Bronchial epithelial cell (primary cell): ENCODE data around the gene AP2A1. TPM values are rescaled to one million over a fixed set of nuclear protein-coding genes. Genes with fewer than 3 reads are reported as not detected.
A peak's percentile ranks its signal among the peaks of the same experiment; 100 is the strongest.

ENCODE experiments used
- DNase-seq: peaks from one replicate; pipeline ENCODE4 v3.0.0-alpha.2; 2010; ENCODE audit warnings: low read depth
- FAIRE-seq: peaks from 2 replicates; lab custom pipeline; 2011; peaks lifted over from hg19 to GRCh38; lab: Jason Lieb, UNC
- H3K27me3 ChIP-seq: 2 replicates; pipeline ENCODE4 v1.5.1; 2011; ENCODE audit warnings: low read length; ENCODE audit not compliant: control insufficient read depth, insufficient read depth
- H3K36me3 ChIP-seq: 2 replicates; pipeline ENCODE4 v1.5.1; 2011; ENCODE audit warnings: low read length; ENCODE audit not compliant: control insufficient read depth, insufficient read depth
- H3K4me3 ChIP-seq: 2 replicates; pipeline ENCODE4 v1.5.1; 2011; ENCODE audit warnings: mild to moderate bottlenecking, low read depth, low read length, control low read depth
- CTCF ChIP-seq: IDR thresholded peaks from 2 replicates; pipeline ENCODE4 v1.5.1; 2011; ENCODE audit warnings: mild to moderate bottlenecking, moderate library complexity, low read length, control low read depth, inconsistent platforms; ENCODE audit not compliant: insufficient read depth, severe bottlenecking
- total RNA-seq: library from RNA; depleted of rRNA; stranded (reverse); fragments of >200 nt; gene quantifications from 2 replicates; pipeline ENCODE4 v1.2.1, GENCODE V29; 2014

Gene AP2A1
- total RNA-seq, 1 donor from 2014 or later: 25.5 TPM

GRCh38 chr19:49766007-49766929 lies 533 bp upstream of the AP2A1 start:
- no peak for TF ChIP-seq CTCF

GRCh38 chr19:49767381-49767780 lies 580 bp downstream of the AP2A1 start:
- DNase-seq (peak; percentile 5), FAIRE-seq (no peak)
- no peak for TF ChIP-seq CTCF
- Histone ChIP-seq H3K4me3 (peak overlapping the region; percentile 75), H3K36me3 (peaks cover 3% of the 10 kb centered on the region), H3K27me3 (no peaks in the 10 kb centered on the region)

More at GRCh38 chr19:49766007-49766929, 533 bp upstream of the AP2A1 start:
- FAIRE-seq (peak; percentile 72), DNase-seq (peak; percentile 99)
- no peaks in the 10 kb centered on the region for H3K36me3 ChIP-seq
- H3K27me3 ChIP-seq: no peaks in the 10 kb centered on the region
- H3K4me3 ChIP-seq: peak overlapping the region; percentile 32

- FAIRE-seq (no peak), DNase-seq (no peak)
- Histone ChIP-seq H3K27me3 (no peaks in the 10 kb centered on the region), H3K36me3 (peaks cover 3% of the 10 kb centered on the region), H3K4me3 (peak overlapping the region; percentile 75)
- no peak for TF ChIP-seq CTCF
These were observed 1.3 kb downstream of the AP2A1 start for GRCh38 chr19:49767967-49768581.

- Histone ChIP-seq H3K4me3 (no peak overlapping the region), H3K27me3 (no peaks in the 10 kb centered on the region), H3K36me3 (peaks cover 3% of the 10 kb centered on the region)
- FAIRE-seq (no peak), DNase-seq (no peak)
- TF ChIP-seq CTCF: no peak
These were observed 3.7 kb downstream of the AP2A1 start for GRCh38 chr19:49770529-49770928.

- no peak for TF ChIP-seq CTCF
- H3K27me3 ChIP-seq: no peaks in the 10 kb centered on the region
- peaks cover 3% of the 10 kb centered on the region for H3K36me3 ChIP-seq
- H3K4me3 ChIP-seq: no peak overlapping the region
- no peak for DNase-seq
- FAIRE-seq: no peak
These were observed 4.9 kb downstream of the AP2A1 start for GRCh38 chr19:49771674-49772139.
